K562 (cell line): ENCODE data around the gene TNIP2. TPM values are rescaled to one million over a fixed set of nuclear protein-coding genes. Genes with fewer than 3 reads are reported as not detected.

Experiments used
- ATAC-seq: fragments of 200-7000 bp; cut with Tn5 transposase; 3 replicates; pipeline ENCODE4 v1.9.1; 2020; ENCODE audit warnings: moderate library complexity
- BruUV-seq: library from RNA; stranded (reverse); fragments of 400-500 nt; replicated peaks from 2 replicates; lab custom pipeline; 2021; lab: Mats Ljungman, UMichigan
- CTCF ChIA-PET: fragments of 300-600 bp; formaldehyde crosslinking; extraction: SDS; loops from one replicate; lab custom pipeline; 2021; ENCODE audit warnings: low intra/inter-chr PET ratio; lab: Yijun Ruan, JAX
- POLR2A ChIA-PET: fragments of 300-600, 350-650 bp; sonication (Branson Sonifier 250); formaldehyde crosslinking; extraction: SDS; loops from one replicate; lab custom pipeline; 2021; ENCODE audit warnings: antibody characterized with exemption, inconsistent platforms; lab: Yijun Ruan, JAX
- DNase-seq, 4 experiments: peaks; one replicate each; pipeline versions ENCODE4 v3.0.0 to v3.0.0-alpha.2; 2011 to 2018; ENCODE audit warnings: low spot score in 3 of 4, mixed read lengths in 3 of 4; ENCODE audit errors: extremely low read depth in 1 of 4
- FAIRE-seq: peaks from 2 replicates; lab custom pipeline; 2011; peaks lifted over from hg19 to GRCh38; lab: Jason Lieb, UNC
- H2AFZ ChIP-seq: 2 replicates; pipeline ENCODE4 v1.6.0; 2011; ENCODE audit warnings: low read depth, low read length, control low read depth, inconsistent platforms
- H3K27ac ChIP-seq: fragments of 200-600 bp; 3 replicates; pipeline ENCODE4 v1.8.0; 2011; ENCODE audit warnings: low read depth, mild to moderate bottlenecking, control low read depth, inconsistent platforms, low read length, moderate library complexity, mixed read lengths; ENCODE audit errors: extremely low read depth
- H3K27me3 ChIP-seq, 2 experiments: fragments of 300-600 bp in 1 of 2; 2 replicates in 1 of 2; 3 replicates in 1 of 2; pipeline versions ENCODE4 v1.6.0 to v1.8.0; 2011; ENCODE audit warnings: inconsistent platforms in 2 of 2, low read length in 2 of 2, mild to moderate bottlenecking in 1 of 2, mixed read lengths in 1 of 2, moderate library complexity in 1 of 2; ENCODE audit not compliant: control insufficient read depth in 2 of 2, insufficient read depth in 2 of 2
- H3K36me3 ChIP-seq: fragments of 300-600 bp; 3 replicates; pipeline ENCODE4 v1.8.0; 2011; ENCODE audit warnings: mild to moderate bottlenecking, low read length, inconsistent platforms; ENCODE audit not compliant: control insufficient read depth, insufficient read depth
- H3K4me1 ChIP-seq, 2 experiments: fragments of 200-600 bp in 1 of 2; replicated peaks in 1 of 2; 2 replicates in 1 of 2; 3 replicates in 1 of 2; pipeline versions ENCODE4 v1.5.1 to v1.8.0; 2011; ENCODE audit warnings: inconsistent platforms in 2 of 2, low read length in 2 of 2, mild to moderate bottlenecking in 1 of 2, mixed read lengths in 1 of 2, moderate library complexity in 1 of 2; ENCODE audit not compliant: control insufficient read depth in 2 of 2, insufficient read depth in 2 of 2
- H3K4me2 ChIP-seq: 2 replicates; pipeline ENCODE4 v1.6.1; 2011; ENCODE audit warnings: low read length, control low read depth, inconsistent platforms, mixed read lengths; ENCODE audit not compliant: insufficient read depth
- H3K4me3 ChIP-seq: fragments of 200-600 bp; sonication (generic), shearing (Covaris generic); 2 replicates; pipeline ENCODE4 v1.5.1; 2016; ENCODE audit warnings: control low read depth, inconsistent platforms
- H3K79me2 ChIP-seq: fragments of 200-600 bp; 3 replicates; pipeline ENCODE4 v1.8.0; 2011; ENCODE audit warnings: low read length, inconsistent platforms; ENCODE audit not compliant: control insufficient read depth, insufficient read depth
- H3K9ac ChIP-seq, 2 experiments: 2 replicates each; pipeline versions ENCODE4 v1.6.0 to v1.6.1; 2011; ENCODE audit warnings: low read depth in 2 of 2, low read length in 2 of 2, control low read depth in 1 of 2, inconsistent platforms in 1 of 2, mild to moderate bottlenecking in 1 of 2, mixed read lengths in 1 of 2; ENCODE audit not compliant: insufficient read depth in 1 of 2
- H3K9me1 ChIP-seq: one replicate; pipeline ENCODE4 v1.6.0; 2011; ENCODE audit warnings: inconsistent platforms, mild to moderate bottlenecking, low read length, moderate library complexity; ENCODE audit not compliant: control insufficient read depth, insufficient read depth
- H3K9me3 ChIP-seq: replicated peaks from 2 replicates; pipeline ENCODE4 v1.5.1; 2011; ENCODE audit warnings: low read depth, low read length, inconsistent platforms; ENCODE audit not compliant: control insufficient read depth, insufficient read depth
- H4K20me1 ChIP-seq: replicated peaks from 2 replicates; pipeline ENCODE4 v1.6.1; 2011; ENCODE audit warnings: low read length, inconsistent platforms, mixed read lengths; ENCODE audit not compliant: control insufficient read depth, insufficient read depth
- CREB1 ChIP-seq, 2 experiments: sonication (generic) in 1 of 2; formaldehyde crosslinking in 1 of 2; IDR thresholded peaks; 2 replicates each; pipeline versions ENCODE4 v1.6.1 to v1.8.0; 2012 to 2022; ENCODE audit warnings: inconsistent platforms in 1 of 2, mild to moderate bottlenecking in 1 of 2, missing genetic modification reagents in 1 of 2, moderate library complexity in 1 of 2
- DMBX1 ChIP-seq: fragments of 250-450 bp; sonication (Bioruptor Pico); IDR thresholded peaks from 2 replicates; pipeline ENCODE4 v1.8.0; 2022; ENCODE audit warnings: inconsistent platforms, mild to moderate bottlenecking, moderate library complexity, borderline replicate concordance
- ETV1 ChIP-seq: fragments of 450-650 bp; conservative IDR thresholded peaks from 2 replicates; pipeline ENCODE4 v1.6.1; 2016; ENCODE audit warnings: missing genetic modification characterization, control low read depth, low read depth, missing compliant biosample characterization
- FOXP1 ChIP-seq: sonication (generic); formaldehyde crosslinking; IDR thresholded peaks from 2 replicates; pipeline ENCODE4 v1.8.0; 2022; ENCODE audit warnings: mild to moderate bottlenecking, missing genetic modification reagents
- SPI1 ChIP-seq: IDR thresholded peaks from 2 replicates; pipeline ENCODE4 v1.6.1; 2011; ENCODE audit warnings: low read depth, low read length, control low read depth, borderline replicate concordance
- ZFP36 ChIP-seq: fragments of 150-350 bp; IDR thresholded peaks from 2 replicates; pipeline ENCODE4 v1.6.1; 2018; ENCODE audit warnings: low read length, low read depth; ENCODE audit not compliant: partially characterized antibody
- ZKSCAN1 ChIP-seq: fragments of 150-350 bp; IDR thresholded peaks from 2 replicates; pipeline ENCODE4 v1.6.1; 2016; ENCODE audit warnings: low read depth, low read length
- WGBS: fragments of 100-300 bp; shearing (Covaris generic); methylation state at CpG from one replicate; pipeline ENCODE4 v1.1.6; 2016; ENCODE audit warnings: low coverage, mixed read lengths; ENCODE audit not compliant: insufficient coverage; ENCODE audit errors: missing lambda C conversion rate; 5-methylcytosine and 5-hydroxymethylcytosine counted together
- in situ Hi-C: fragments of 300-500 bp; cut with MboI; formaldehyde crosslinking; loops from 4 replicates; pipeline ENCODE4 v1.15.0; 2018; ENCODE audit warnings: inconsistent platforms, mixed read lengths
- intact Hi-C: fragments of 100-400 bp; cut with micrococcal nuclease; formaldehyde crosslinking; loops from 2 replicates; pipeline ENCODE4 v1.14.2; 2022
- polyA plus RNA-seq, 8 experiments: library from polyadenylated mRNA; depleted of rRNA in 4 of 8; stranded (reverse) in 5 of 8; unstranded in 3 of 8; fragments of >200 nt; fragmentation: Nextera tagmentation in 2 of 8; fragmentation: Illumina TruSeq in 1 of 8; extraction: Ambion mirVana in 2 of 8; extraction: Trizol in 1 of 8; gene quantifications; 2 replicates each; pipeline versions ENCODE4 v1.2.1 to v1.2.3, GENCODE V29; 2011 to 2014; ENCODE audit warnings: inconsistent platforms in 1 of 8, missing spikeins in 1 of 8
- total RNA-seq, 7 experiments: library from RNA; depleted of rRNA in 6 of 7; stranded (reverse); fragments of >200 nt in 6 of 7; fragmentation: Illumina TruSeq in 2 of 7; extraction: Trizol in 2 of 7; gene quantifications; 2 replicates each; pipeline versions ENCODE4 v1.2.1 to v1.2.3, GENCODE V29; 2011 to 2021; ENCODE audit warnings: low replicate concordance in 1 of 7
- TF ChIP-seq, protein P1 (sequence below): fragments of 450-650 bp; formaldehyde crosslinking; IDR thresholded peaks from 2 replicates; pipeline ENCODE4 v1.4.0; 2020; ENCODE audit warnings: mild to moderate bottlenecking, moderate library complexity
- TF ChIP-seq, protein P2 (sequence below): fragments of 250-450 bp; sonication (Bioruptor Pico); IDR thresholded peaks from 2 replicates; pipeline ENCODE4 v1.6.1; 2021; ENCODE audit warnings: mild to moderate bottlenecking

TNIP2 gene
- total and polyA plus RNA-seq, 9 of the 15 experiments (the other 6 are each of a cell fraction or from before 2014, with no cell fraction given), result 0.61 to 42.6 (median 19.5) TPM

DNA sequence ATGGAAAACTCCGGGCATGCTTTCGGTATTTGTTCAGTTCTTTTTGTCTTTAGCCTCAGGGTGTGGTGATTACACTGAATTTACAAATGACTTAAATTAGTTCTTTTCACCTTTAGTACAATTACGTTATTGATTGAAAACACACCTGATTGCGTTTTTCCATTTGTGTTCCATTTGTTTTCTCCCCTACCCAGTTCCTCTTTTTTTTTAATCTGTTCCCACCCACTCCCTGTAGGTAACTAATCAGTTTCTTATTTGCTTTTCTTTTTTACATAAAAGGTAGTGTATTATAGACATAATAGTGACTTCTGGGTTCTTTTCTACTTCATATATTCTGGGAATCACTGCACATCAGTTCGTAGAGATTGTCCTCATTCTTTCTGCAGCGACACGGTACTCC, 53.4 kb downstream of the TNIP2 start:
- intact Hi-C loops (no loop called here), in situ Hi-C loops (no loop called here)
- no peaks in the 10 kb centered on the region for H3K27me3 ChIP-seq
- H3K79me2 ChIP-seq, result no peaks in the 10 kb centered on the region
- no peak for DNase-seq
- ATAC-seq, result no peak
- no peaks in the 10 kb centered on the region for H4K20me1 ChIP-seq
- FAIRE-seq, result no peak
- 89% methylated on average over 7 of the region's 7 CpGs for WGBS
- POLR2A ChIA-PET, result no interaction called here
- BruUV-seq, result no TSS peak
- H3K4me1 ChIP-seq, result no peaks in the 10 kb centered on the region
- no peak overlapping the region for H2AFZ ChIP-seq
- no peaks in the 10 kb centered on the region for H3K9me3 ChIP-seq
- H3K9me1 ChIP-seq, result no peaks in the 10 kb centered on the region
- no peak overlapping the region for H3K4me2 ChIP-seq
- H3K4me3 ChIP-seq, result no peak overlapping the region
- H3K27ac ChIP-seq, result no peak overlapping the region
- no peak overlapping the region for H3K9ac ChIP-seq
- CTCF ChIA-PET, result no interaction called here
- TF ChIP-seq CREB1 (IDR thresholded peaks at IDR 0.05) (no peak), CREB1 (CRISPR knock-in tag; IDR thresholded peaks at IDR 0.05) (no peak), SPI1 (peak; percentile 54)
- H3K36me3 ChIP-seq, result peaks cover 72% of the 10 kb centered on the region; the same call in 2 of the 3 replicates

DNA sequence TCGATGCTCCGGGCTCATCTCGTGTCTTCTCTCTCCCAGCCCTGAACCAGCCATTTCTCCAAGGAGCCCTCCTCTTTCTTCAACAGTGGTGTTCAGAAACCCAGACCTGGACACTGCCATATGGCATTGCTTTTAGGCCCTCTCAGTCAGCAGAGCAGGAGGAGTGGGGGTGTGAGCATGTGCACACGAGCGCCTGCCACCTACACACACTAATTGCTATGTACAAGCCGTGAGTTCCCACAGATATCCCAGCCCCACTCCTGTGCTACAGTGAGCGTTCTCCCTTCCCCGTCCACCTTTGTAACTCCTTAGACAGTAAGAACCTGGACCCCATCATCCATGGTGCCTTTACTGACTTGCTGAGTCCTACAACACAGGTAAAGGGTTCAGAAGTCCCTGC, 53.8 kb downstream of the TNIP2 start:
- intact Hi-C loops, result no loop called here
- H3K79me2 ChIP-seq, result no peaks in the 10 kb centered on the region
- FAIRE-seq (no peak), ATAC-seq (no peak), DNase-seq (no peak)
- no peaks in the 10 kb centered on the region for H3K9me1 ChIP-seq
- in situ Hi-C loops, result no loop called here
- H3K27me3 ChIP-seq, result no peaks in the 10 kb centered on the region
- no peak overlapping the region for H3K4me3 ChIP-seq
- peaks cover 74% of the 10 kb centered on the region; the same call in 2 of the 3 replicates for H3K36me3 ChIP-seq
- no TSS peak for BruUV-seq
- H3K27ac ChIP-seq, result no peak overlapping the region
- ChIA-PET CTCF (no interaction called here), POLR2A (no interaction called here)
- H3K9ac ChIP-seq, result no peak overlapping the region
- H2AFZ ChIP-seq, result no peak overlapping the region
- H4K20me1 ChIP-seq, result no peaks in the 10 kb centered on the region
- H3K4me1 ChIP-seq, result no peaks in the 10 kb centered on the region
- no peaks in the 10 kb centered on the region for H3K9me3 ChIP-seq
- no peak for TF ChIP-seq ETV1
- no peak for TF ChIP-seq ZKSCAN1
- TF ChIP-seq, protein P1, sequence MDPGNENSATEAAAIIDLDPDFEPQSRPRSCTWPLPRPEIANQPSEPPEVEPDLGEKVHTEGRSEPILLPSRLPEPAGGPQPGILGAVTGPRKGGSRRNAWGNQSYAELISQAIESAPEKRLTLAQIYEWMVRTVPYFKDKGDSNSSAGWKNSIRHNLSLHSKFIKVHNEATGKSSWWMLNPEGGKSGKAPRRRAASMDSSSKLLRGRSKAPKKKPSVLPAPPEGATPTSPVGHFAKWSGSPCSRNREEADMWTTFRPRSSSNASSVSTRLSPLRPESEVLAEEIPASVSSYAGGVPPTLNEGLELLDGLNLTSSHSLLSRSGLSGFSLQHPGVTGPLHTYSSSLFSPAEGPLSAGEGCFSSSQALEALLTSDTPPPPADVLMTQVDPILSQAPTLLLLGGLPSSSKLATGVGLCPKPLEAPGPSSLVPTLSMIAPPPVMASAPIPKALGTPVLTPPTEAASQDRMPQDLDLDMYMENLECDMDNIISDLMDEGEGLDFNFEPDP (CRISPR knock-in tag), result no peak
- TF ChIP-seq ZFP36, result no peak
- no peak for TF ChIP-seq DMBX1 (CRISPR knock-in tag)
- no peak for TF ChIP-seq FOXP1 (CRISPR knock-in tag)
- TF ChIP-seq, protein P2, sequence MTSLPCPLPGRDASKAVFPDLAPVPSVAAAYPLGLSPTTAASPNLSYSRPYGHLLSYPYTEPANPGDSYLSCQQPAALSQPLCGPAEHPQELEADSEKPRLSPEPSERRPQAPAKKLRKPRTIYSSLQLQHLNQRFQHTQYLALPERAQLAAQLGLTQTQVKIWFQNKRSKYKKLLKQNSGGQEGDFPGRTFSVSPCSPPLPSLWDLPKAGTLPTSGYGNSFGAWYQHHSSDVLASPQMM, result no peak
- TF ChIP-seq, all 486 proteins: peak for 0
- WGBS, result 92% methylated on average over 6 of the region's 8 CpGs
- no peak overlapping the region for H3K4me2 ChIP-seq
